ENCODE data around the gene ZNF148.

Gene ZNF148

GRCh38 chr3:125287248-125287647, 87.9 kb downstream of the ZNF148 start:
- no peaks in the 10 kb centered on the region for H3K27me3 ChIP-seq
- H3K36me3 ChIP-seq, result peaks cover 10 to 14% (median 11%) of the 10 kb centered on the region in 3 donors
- intact Hi-C loops (cut with DNase I; ENCODE audit: low total_unique reads), result no loop called here
- no peak overlapping the region for H3K27ac ChIP-seq
- H3K4me1 ChIP-seq, result peaks cover 0 to 18% (median 0%) of the 10 kb centered on the region in 4 donors
- DNase-seq, result no peak
- H3K4me3 ChIP-seq, result no peak overlapping the region
- TF ChIP-seq, protein P1, sequence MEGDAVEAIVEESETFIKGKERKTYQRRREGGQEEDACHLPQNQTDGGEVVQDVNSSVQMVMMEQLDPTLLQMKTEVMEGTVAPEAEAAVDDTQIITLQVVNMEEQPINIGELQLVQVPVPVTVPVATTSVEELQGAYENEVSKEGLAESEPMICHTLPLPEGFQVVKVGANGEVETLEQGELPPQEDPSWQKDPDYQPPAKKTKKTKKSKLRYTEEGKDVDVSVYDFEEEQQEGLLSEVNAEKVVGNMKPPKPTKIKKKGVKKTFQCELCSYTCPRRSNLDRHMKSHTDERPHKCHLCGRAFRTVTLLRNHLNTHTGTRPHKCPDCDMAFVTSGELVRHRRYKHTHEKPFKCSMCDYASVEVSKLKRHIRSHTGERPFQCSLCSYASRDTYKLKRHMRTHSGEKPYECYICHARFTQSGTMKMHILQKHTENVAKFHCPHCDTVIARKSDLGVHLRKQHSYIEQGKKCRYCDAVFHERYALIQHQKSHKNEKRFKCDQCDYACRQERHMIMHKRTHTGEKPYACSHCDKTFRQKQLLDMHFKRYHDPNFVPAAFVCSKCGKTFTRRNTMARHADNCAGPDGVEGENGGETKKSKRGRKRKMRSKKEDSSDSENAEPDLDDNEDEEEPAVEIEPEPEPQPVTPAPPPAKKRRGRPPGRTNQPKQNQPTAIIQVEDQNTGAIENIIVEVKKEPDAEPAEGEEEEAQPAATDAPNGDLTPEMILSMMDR (IDR thresholded peaks at IDR 0.05), result no peak
- no peaks in the 10 kb centered on the region for H3K9me3 ChIP-seq

GRCh38 chr3:125281381-125281780, 93.7 kb downstream of the ZNF148 start:
- Histone ChIP-seq H3K27ac (no peak overlapping the region), H3K4me3 (no peak overlapping the region), H3K27me3 (no peaks in the 10 kb centered on the region), H3K36me3 (no peaks in the 10 kb centered on the region), H3K9me3 (no peaks in the 10 kb centered on the region), H3K4me1 (no peaks in the 10 kb centered on the region)
- TF ChIP-seq, protein P1 (IDR thresholded peaks at IDR 0.05), result no peak
- no peak for DNase-seq
- intact Hi-C loops (cut with DNase I; ENCODE audit: low total_unique reads), result no loop called here

DNA sequence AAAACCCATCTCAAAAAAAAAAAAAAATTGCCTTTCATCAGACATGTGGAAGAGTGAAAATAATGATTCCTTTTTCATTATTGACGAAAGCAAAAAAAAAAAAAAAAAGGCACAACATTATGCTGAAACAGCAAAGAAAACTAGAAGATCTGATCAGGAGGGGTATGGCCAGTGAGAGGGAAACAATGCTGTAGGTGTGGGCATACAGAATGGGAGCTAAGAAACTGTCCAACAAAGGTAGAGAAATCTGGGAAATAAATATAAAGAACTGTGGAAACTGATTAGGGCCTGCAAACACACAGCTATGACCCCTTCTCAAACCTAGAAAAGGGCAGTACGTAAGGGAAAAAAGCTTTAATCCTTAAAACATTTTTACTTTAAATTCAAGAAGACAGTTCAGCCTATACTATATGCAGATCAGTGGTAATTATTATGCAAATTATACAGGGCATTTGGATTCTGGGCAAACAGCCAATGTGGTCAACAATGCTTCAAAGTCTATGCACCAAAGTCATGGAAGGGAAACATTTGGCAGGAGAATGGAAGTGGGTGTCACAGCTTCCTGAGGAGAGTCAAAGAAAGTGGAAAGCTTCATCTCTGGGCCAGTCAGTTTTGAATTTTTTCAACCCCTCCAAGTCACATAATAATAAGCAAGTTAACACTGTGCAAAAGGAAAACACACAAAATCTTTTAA, 94.3 kb downstream of the ZNF148 start:
- TF ChIP-seq, protein P1 (IDR thresholded peaks at IDR 0.05), result no peak
- DNase-seq, result no peak
- H3K36me3 ChIP-seq, result no peaks in the 10 kb centered on the region
- no peak overlapping the region for H3K27ac ChIP-seq
- H3K27me3 ChIP-seq, result no peaks in the 10 kb centered on the region
- H3K9me3 ChIP-seq, result no peaks in the 10 kb centered on the region
- intact Hi-C loops (cut with DNase I; ENCODE audit: low total_unique reads), result no loop called here
- no peaks in the 10 kb centered on the region for H3K4me1 ChIP-seq
- no peak overlapping the region for H3K4me3 ChIP-seq

GRCh38 chr3:125278155-125278554, 97.0 kb downstream of the ZNF148 start:
- intact Hi-C loops (cut with DNase I; ENCODE audit: low total_unique reads), result no loop called here
- H3K4me3 ChIP-seq, result no peak overlapping the region
- H3K4me1 ChIP-seq, result no peaks in the 10 kb centered on the region
- H3K27ac ChIP-seq, result no peak overlapping the region
- no peaks in the 10 kb centered on the region for H3K27me3 ChIP-seq
- DNase-seq, result no peak
- H3K36me3 ChIP-seq, result no peaks in the 10 kb centered on the region
- no peaks in the 10 kb centered on the region for H3K9me3 ChIP-seq
- TF ChIP-seq, protein P1 (IDR thresholded peaks at IDR 0.05), result no peak

DNA sequence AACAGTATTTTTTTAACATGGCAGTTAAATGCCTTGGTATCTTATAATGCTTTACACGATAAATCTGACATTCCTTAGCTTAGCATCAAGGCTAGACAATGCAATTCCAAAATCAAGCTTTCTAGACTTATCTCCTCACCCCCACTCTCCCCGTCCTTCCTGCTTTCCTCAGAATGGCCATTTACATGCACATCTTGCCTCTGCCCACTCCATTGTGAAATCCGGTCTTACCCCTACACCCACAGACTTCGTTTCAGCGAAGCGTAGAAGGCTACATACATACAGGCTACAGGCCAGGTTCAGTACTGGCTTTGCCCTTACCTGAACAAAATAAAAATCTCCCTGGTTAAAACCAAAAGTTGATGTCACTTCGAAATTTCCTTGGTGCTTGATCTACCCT, 104.0 kb downstream of the ZNF148 start:
- no peak overlapping the region for H3K27ac ChIP-seq
- no peak for DNase-seq
- intact Hi-C loops (cut with DNase I; ENCODE audit: low total_unique reads), result no loop called here
- H3K9me3 ChIP-seq, result no peaks in the 10 kb centered on the region
- no peaks in the 10 kb centered on the region for H3K27me3 ChIP-seq
- TF ChIP-seq, protein P1 (IDR thresholded peaks at IDR 0.05), result no peak
- peaks cover 0 to 12% (median 4%) of the 10 kb centered on the region in 3 donors for H3K36me3 ChIP-seq
- H3K4me3 ChIP-seq, result no peak overlapping the region
- H3K4me1 ChIP-seq, result no peaks in the 10 kb centered on the region

Measured in tibial artery (tissue), 4 donors.